T-helper 1 cell treated with Interleukin-12 subunit alpha and Interleukin-12 subunit beta and Interleukin-4 antibody, amounts not matched to agents 30 μg/mL and 1 μg/mL, for 36 hours (primary cell): ENCODE results near the gene AUTS2.

Experiments
- H3K27ac Mint-ChIP-seq: one replicate; pipeline ENCODE4 v1.8.0; 2021; ENCODE audit warnings: mild to moderate bottlenecking, mixed read lengths
- H3K27me3 Mint-ChIP-seq: one replicate; pipeline ENCODE4 v1.8.0; 2021; ENCODE audit warnings: low read depth, mixed read lengths
- H3K36me3 Mint-ChIP-seq: one replicate; pipeline ENCODE4 v1.8.0; 2021; ENCODE audit warnings: low read depth, mixed read lengths
- H3K4me1 Mint-ChIP-seq: one replicate; pipeline ENCODE4 v1.8.0; 2021; ENCODE audit warnings: low read depth, mixed read lengths
- H3K4me3 Mint-ChIP-seq: one replicate; pipeline ENCODE4 v1.8.0; 2021; ENCODE audit warnings: mild to moderate bottlenecking, moderate library complexity, mixed read lengths
- H3K9me3 Mint-ChIP-seq: one replicate; pipeline ENCODE4 v1.8.0; 2021; ENCODE audit warnings: mixed read lengths

The AUTS2 gene

DNA sequence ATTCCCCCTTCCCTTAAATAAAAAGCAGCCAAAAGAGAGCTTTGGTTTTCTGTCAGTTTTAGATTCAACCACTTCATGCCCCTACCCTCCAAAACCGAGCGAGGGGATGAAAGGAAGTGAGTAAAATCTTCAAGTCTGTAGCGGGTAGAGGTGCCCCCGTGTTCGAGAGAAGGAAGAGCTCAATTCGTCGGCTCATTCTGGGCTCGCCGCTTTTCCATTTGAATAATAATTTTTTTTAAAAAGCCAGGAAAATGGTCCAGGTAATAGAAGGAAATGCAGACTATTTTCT lies 1097.5 kb downstream of the AUTS2 start:
- peak overlapping the region; percentile 62 for H3K27ac Mint-ChIP-seq
- peak overlapping the region; percentile 88 for H3K4me3 Mint-ChIP-seq
- no peaks in the 10 kb centered on the region for H3K36me3 Mint-ChIP-seq
- peaks cover 59% of the 10 kb centered on the region for H3K27me3 Mint-ChIP-seq
- H3K4me1 Mint-ChIP-seq, result peaks cover 7% of the 10 kb centered on the region
- H3K9me3 Mint-ChIP-seq, result no peaks in the 10 kb centered on the region

DNA sequence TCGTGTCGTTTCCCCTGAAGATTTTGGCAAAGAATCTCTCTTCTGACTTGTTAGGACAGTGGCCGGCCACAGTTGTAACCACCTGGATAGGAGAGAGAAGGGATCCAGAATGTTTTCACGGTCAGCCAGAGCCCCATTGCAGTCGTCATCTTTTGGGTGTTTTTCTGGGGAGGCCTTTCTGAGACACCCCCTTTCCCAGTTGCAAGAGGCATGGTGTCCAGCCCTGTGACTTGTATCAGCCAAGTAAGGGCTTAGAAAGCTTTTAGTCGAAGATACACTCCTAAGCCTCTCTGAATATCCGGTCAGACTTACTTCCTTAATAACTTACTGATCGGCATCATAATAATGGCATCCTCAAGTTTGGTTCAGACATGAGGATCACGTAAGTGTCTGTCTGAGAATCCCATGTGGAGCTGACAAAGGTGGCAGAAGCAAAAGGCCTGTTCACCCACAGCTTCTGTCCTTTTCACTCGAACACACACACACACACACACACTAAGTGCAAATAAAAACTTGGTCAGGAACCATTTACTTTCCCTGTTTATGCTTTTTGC lies 1098.0 kb downstream of the AUTS2 start:
- no peak overlapping the region for H3K27ac Mint-ChIP-seq
- H3K36me3 Mint-ChIP-seq, result no peaks in the 10 kb centered on the region
- peak overlapping the region; percentile 88 for H3K4me3 Mint-ChIP-seq
- no peaks in the 10 kb centered on the region for H3K9me3 Mint-ChIP-seq
- H3K27me3 Mint-ChIP-seq, result peaks cover 58% of the 10 kb centered on the region
- peaks cover 7% of the 10 kb centered on the region for H3K4me1 Mint-ChIP-seq

DNA sequence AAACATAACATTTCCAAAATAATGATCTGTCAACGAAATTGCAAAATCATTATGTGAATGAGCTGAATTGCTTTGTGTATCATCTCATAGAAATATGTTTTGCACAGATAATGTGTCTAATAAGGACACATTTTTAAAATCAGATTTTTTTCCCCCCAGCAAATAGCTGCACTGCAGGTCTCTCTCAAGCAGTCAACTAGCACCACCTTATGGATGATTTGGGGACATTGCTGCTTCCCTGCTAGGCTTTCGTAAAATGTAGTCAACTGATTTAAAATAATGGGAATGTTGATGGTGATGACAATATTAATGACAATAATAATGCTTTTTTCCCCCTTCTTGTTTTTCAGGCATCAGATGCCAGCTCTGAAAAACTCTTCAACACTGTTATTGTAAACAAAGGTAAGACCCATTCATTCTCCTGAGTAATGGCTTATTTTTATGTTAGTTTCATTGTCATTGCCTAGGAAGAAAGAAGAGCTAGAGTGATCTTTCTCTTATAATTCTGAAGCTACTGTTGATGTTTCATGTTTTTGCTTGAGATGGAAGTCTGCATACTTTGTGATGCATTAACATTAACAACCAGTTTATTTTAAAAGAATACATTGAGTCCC lies 1100.1 kb downstream of the AUTS2 start:
- no peaks in the 10 kb centered on the region for H3K36me3 Mint-ChIP-seq
- peaks cover 43% of the 10 kb centered on the region for H3K27me3 Mint-ChIP-seq
- H3K9me3 Mint-ChIP-seq, result no peaks in the 10 kb centered on the region
- peaks cover 7% of the 10 kb centered on the region for H3K4me1 Mint-ChIP-seq
- no peak overlapping the region for H3K27ac Mint-ChIP-seq
- H3K4me3 Mint-ChIP-seq, result no peak overlapping the region

DNA sequence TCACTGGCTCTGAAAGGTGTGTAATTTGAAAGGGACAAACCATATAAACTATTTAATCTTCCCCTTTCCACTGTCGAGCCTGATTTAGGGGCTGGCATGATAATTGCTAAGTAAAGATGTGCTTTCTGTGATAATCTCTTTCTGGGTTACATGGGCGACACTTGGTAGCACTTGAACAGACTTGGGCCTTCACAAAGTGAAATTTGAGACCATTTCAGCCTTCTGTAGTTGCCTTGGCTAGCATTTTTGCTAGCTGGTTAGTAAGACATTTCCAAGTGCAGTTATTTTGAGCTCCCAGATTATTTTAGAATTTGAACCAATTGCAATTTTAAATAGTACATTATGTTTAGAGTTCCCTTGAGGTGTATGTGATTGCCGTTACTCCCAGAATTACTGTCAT lies 1101.0 kb downstream of the AUTS2 start:
- peaks cover 7% of the 10 kb centered on the region for H3K4me1 Mint-ChIP-seq
- peaks cover 42% of the 10 kb centered on the region for H3K27me3 Mint-ChIP-seq
- no peak overlapping the region for H3K4me3 Mint-ChIP-seq
- H3K36me3 Mint-ChIP-seq, result no peaks in the 10 kb centered on the region
- no peak overlapping the region for H3K27ac Mint-ChIP-seq
- H3K9me3 Mint-ChIP-seq, result no peaks in the 10 kb centered on the region

DNA sequence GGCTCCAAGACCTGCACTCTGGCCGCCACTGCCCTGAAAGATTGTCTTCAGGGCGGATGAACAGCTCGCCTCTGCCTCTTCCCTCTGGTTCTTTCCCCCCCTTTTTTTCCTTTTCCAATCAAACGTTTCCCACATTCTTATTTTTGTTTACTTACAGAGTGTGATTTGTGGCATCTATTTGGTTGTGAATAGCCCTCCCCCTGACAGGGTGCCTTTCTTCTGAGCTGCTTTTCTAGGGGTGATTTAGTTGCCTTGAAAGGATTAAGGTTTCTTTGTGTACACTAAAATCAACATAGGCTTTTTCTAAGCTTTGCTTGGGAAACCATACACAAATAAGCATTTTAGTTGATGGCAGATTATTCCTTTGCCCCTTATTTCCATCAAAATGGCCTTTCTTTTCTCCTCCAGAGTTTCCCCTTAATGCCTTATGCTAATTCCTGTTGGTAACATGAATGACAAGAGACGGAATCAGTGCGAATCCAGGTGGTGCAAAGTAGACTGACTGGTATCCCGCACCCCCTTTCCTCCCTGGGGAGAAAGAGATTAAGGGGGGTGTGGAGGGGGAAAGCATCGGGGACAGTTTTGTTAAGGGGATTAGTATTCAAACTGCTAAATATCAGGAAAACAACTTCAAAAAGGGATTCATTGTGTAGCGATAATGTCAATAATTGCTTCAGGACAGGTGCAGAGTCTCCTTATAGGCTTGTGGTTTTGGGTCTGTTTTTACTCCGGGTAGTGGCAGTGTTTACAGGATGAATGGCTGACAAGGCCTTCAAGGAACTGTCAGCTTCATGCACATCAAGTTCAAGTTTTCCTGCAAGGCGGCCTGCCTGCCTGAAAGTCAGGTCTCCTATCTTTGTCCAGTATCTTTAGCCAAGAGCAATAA lies 1102.0 kb downstream of the AUTS2 start:
- Mint-ChIP-seq H3K27me3 (peaks cover 38% of the 10 kb centered on the region), H3K4me3 (no peak overlapping the region), H3K9me3 (no peaks in the 10 kb centered on the region), H3K4me1 (peaks cover 7% of the 10 kb centered on the region), H3K27ac (no peak overlapping the region), H3K36me3 (no peaks in the 10 kb centered on the region)

DNA sequence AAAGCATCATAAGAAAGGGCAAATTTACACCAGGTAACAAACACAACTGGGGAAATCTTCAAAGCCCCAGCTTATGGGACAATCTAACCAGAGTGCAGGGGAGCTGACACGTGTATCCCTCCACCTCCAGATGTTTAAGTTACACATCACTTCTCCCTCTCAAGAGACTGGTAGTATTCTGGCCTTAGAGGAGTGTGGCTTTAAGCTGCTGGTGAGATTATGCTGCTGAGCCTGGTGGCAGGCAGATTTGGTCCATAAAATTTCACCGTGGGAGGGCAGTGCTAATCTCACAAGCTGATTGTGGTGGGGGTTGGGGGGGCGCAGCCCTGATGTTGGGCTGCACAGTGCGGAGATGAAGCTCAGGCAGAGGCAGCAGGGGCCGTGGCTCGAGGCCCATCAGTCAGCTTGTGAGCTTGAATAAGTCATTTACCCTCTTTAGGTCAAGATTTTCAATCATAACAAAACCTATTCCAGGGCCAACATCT lies 1102.7 kb downstream of the AUTS2 start:
- H3K4me1 Mint-ChIP-seq, result peaks cover 3% of the 10 kb centered on the region
- H3K27me3 Mint-ChIP-seq, result peaks cover 31% of the 10 kb centered on the region
- H3K9me3 Mint-ChIP-seq, result no peaks in the 10 kb centered on the region
- no peak overlapping the region for H3K27ac Mint-ChIP-seq
- H3K36me3 Mint-ChIP-seq, result no peaks in the 10 kb centered on the region
- no peak overlapping the region for H3K4me3 Mint-ChIP-seq

DNA sequence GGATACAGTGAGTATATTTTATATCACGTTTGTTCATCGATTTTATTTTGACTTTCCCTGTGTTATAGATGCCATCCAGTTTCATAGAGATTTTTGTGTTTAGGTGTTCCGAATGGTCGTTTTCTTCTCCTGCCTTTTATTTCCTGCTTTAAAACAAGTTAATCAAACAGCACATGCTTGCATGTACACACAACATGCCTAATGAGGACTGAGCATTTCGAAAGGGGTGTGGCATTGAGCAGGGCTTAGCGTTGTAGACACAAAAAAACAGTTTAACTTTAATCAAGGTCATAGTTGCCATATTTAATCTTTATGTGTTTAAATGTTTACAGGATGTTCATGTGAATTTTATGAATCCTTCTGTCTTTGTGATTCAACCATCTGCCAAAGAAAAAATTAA lies 1103.2 kb downstream of the AUTS2 start:
- no peaks in the 10 kb centered on the region for H3K9me3 Mint-ChIP-seq
- no peak overlapping the region for H3K27ac Mint-ChIP-seq
- no peak overlapping the region for H3K4me3 Mint-ChIP-seq

DNA sequence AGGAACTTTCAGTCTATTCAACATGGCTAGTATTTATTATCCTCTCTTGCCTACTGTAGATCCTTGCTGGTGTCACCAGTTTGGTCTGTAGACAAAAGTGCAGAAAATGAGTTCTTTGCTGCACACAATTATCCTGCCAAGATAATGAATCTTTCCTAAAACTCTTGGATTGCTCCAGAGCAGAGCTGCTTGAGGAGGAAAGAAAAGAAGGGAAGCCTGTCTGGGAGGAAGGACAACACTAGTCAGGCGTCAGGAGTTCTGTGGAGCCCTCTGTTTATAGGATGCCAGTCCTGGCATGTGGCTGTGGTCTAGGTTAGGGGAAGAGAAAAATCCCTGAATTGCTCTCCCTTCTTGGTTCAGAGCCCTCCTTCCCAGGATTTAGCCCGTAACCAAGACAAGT lies 1103.7 kb downstream of the AUTS2 start:
- H3K27me3 Mint-ChIP-seq, result peaks cover 21% of the 10 kb centered on the region
- no peak overlapping the region for H3K4me3 Mint-ChIP-seq
- H3K9me3 Mint-ChIP-seq, result no peaks in the 10 kb centered on the region
- no peaks in the 10 kb centered on the region for H3K36me3 Mint-ChIP-seq
- H3K4me1 Mint-ChIP-seq, result peaks cover 3% of the 10 kb centered on the region
- H3K27ac Mint-ChIP-seq, result no peak overlapping the region

More for the DNA sequence above, 1103.2 kb downstream of the AUTS2 start:
- peaks cover 26% of the 10 kb centered on the region for H3K27me3 Mint-ChIP-seq
- H3K36me3 Mint-ChIP-seq, result no peaks in the 10 kb centered on the region
- H3K4me1 Mint-ChIP-seq, result peaks cover 3% of the 10 kb centered on the region

DNA sequence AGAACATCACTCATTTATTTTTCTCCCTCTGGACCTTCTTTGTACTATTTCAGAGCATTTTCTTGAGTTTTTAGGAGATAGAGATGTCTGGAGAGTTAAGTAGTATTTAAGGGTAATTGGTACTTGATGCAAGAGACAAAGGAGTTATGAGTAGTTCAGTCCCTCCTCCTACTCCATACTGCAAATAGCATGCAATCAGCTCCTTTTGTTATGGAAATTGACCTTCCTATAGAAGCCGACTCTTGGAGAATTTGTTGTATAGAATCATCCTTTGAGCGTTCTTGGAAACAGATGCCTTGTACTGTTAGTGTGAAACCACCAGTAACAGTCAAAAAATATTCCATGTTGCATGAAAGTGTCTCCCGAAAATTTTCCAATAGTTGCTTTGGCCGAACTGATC lies 1105.5 kb downstream of the AUTS2 start:
- Mint-ChIP-seq H3K4me3 (no peak overlapping the region), H3K4me1 (no peaks in the 10 kb centered on the region), H3K27me3 (peaks cover 3% of the 10 kb centered on the region)

DNA sequence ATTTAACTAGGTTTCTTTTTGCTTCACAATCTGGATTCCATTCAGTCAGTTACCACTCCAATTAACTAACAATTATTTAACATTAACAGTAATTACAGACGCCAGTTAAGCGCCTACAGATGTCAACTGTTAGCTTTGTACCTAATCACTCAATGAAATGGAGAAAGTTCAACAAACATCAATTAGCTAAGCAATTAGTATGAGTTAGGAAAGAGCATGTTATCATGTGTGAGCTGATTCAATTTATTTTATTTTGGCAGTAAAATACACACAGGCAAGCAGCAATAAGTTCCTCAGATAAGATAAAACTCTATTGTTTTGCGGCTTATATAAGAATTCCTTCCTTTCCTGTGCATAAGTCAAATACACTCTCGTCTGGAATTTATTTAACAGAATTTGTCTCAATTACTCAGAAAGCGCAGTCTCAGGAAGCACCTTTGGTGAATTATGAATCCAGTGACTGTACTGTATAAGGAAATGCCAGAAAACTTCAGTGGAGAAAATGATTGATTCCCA lies 1106.6 kb downstream of the AUTS2 start:
- H3K27ac Mint-ChIP-seq, result no peak overlapping the region
- peaks cover 2% of the 10 kb centered on the region for H3K27me3 Mint-ChIP-seq
- H3K36me3 Mint-ChIP-seq, result no peaks in the 10 kb centered on the region
- H3K4me1 Mint-ChIP-seq, result no peaks in the 10 kb centered on the region
- H3K9me3 Mint-ChIP-seq, result no peaks in the 10 kb centered on the region
- no peak overlapping the region for H3K4me3 Mint-ChIP-seq

More for the DNA sequence above, 1105.5 kb downstream of the AUTS2 start:
- H3K36me3 Mint-ChIP-seq, result no peaks in the 10 kb centered on the region
- H3K9me3 Mint-ChIP-seq, result no peaks in the 10 kb centered on the region
- no peak overlapping the region for H3K27ac Mint-ChIP-seq

DNA sequence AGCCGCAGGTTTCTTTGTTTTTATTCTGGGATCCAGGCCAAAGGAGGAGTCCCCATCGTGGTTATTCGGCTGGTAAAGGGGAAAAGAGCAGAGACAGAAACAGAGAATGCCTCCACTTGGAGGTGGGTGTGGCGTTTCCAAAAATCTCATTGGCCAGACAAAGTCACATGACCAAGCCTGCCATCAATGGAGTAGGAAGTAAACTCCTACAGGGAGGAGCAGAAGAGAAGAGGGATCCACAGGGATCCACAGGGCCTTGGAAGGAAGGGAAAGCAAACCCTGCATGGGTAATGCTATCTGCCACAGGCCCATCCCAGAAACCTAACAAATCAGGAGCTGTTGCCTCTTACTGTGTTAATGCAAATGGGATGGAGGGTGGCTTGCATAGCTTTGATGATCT lies 1107.9 kb downstream of the AUTS2 start:
- H3K4me1 Mint-ChIP-seq, result no peaks in the 10 kb centered on the region
- H3K36me3 Mint-ChIP-seq, result no peaks in the 10 kb centered on the region
- H3K9me3 Mint-ChIP-seq, result no peaks in the 10 kb centered on the region
- H3K4me3 Mint-ChIP-seq, result no peak overlapping the region
- H3K27ac Mint-ChIP-seq, result no peak overlapping the region
- peaks cover 2% of the 10 kb centered on the region for H3K27me3 Mint-ChIP-seq

DNA sequence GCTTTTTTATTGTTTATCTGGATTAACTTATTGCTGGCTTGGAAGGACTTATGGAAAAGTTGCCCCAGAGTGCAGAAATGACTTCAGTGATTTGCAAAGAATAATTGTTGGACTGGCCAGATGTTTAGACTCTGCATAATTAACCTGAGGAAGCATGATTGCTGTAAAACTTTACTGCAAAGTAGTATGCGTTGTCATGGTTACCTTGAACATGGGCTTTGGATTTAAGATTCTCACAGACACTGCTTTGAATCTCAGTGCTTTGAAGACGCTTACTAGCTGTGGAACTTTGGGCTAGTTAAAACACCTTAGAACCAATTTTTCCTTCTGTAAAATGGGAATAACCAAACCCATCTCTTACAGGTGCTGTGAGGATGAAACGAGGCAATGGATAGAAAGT lies 1108.4 kb downstream of the AUTS2 start:
- no peak overlapping the region for H3K27ac Mint-ChIP-seq
- H3K4me1 Mint-ChIP-seq, result no peaks in the 10 kb centered on the region
- H3K27me3 Mint-ChIP-seq, result peaks cover 2% of the 10 kb centered on the region
- H3K4me3 Mint-ChIP-seq, result no peak overlapping the region
- no peaks in the 10 kb centered on the region for H3K9me3 Mint-ChIP-seq
- H3K36me3 Mint-ChIP-seq, result no peaks in the 10 kb centered on the region

DNA sequence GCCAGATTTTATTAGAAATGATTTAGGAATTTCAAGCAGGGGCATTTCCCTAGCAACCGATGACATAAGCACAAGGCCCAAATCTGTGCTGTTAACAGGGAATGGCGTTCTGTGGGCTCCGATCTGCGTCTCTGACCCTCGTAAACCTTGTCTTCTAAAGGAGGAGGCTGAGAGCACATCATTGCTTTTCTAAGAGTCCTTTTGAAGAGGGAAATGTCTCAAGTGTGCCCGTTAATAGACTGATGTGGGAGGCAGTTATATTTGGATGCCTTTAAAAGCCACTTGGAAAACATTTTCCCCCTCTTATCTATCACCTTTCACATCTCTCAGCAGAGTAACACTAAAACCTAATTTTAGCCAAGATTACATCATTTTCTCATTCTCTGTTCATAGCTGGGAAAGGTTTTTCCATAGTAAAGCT lies 1109.6 kb downstream of the AUTS2 start:
- H3K4me3 Mint-ChIP-seq, result no peak overlapping the region
- no peaks in the 10 kb centered on the region for H3K4me1 Mint-ChIP-seq
- no peak overlapping the region for H3K27ac Mint-ChIP-seq

DNA sequence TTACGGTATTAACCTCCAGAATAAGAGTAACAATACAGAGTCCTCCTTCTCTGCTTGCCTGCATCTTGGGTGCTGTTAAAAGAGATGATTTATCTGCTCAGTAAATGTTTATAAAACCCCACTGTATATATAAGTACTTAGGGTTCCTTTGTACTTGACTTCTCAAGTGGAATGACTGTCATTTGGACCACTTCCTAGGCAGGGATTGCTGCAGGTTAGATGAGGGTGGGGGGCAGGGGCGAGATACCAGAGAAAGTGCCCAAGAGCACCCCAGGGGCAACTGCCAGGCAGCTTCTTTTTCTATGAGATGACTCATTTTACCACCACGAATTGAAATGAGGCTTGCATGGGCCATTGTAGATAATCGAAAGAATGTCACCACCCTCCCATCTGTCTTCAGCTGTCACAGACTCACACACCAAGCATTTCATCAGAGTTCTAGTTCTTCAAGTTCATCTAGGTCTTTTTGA lies 1111.8 kb downstream of the AUTS2 start:
- H3K27me3 Mint-ChIP-seq, result no peaks in the 10 kb centered on the region
- no peaks in the 10 kb centered on the region for H3K4me1 Mint-ChIP-seq
- H3K9me3 Mint-ChIP-seq, result peaks cover 9% of the 10 kb centered on the region
- H3K4me3 Mint-ChIP-seq, result no peak overlapping the region
- no peak overlapping the region for H3K27ac Mint-ChIP-seq
- H3K36me3 Mint-ChIP-seq, result no peaks in the 10 kb centered on the region

More for the DNA sequence above, 1109.6 kb downstream of the AUTS2 start:
- no peaks in the 10 kb centered on the region for H3K36me3 Mint-ChIP-seq
- no peaks in the 10 kb centered on the region for H3K9me3 Mint-ChIP-seq
- peaks cover 2% of the 10 kb centered on the region for H3K27me3 Mint-ChIP-seq

DNA sequence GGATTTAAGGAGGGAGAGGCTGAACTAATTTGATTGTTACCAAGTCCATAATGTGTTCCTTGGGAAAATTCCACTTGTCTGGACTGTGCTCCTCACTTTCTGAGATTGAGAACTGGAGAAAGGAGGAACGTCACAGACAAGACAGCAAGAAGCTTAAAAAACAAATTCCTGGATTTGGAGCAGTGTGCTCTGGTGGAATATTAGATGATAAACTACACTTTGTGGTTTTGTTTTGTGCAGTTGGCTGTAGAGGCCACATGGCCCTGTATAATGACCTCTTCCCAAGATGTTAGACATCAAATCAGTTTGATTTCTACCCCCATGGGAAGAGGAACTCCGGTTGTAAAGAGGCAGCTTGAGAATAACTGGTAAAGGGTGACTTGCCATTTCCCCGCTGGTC lies 1112.4 kb downstream of the AUTS2 start:
- Mint-ChIP-seq H3K36me3 (no peaks in the 10 kb centered on the region), H3K4me1 (no peaks in the 10 kb centered on the region), H3K9me3 (peaks cover 9% of the 10 kb centered on the region), H3K4me3 (no peak overlapping the region), H3K27me3 (no peaks in the 10 kb centered on the region), H3K27ac (no peak overlapping the region)
